Neuronal stem cell (in vitro differentiated cells): ENCODE data around the gene TGFB2.

ENCODE experiments used
- DNase-seq: peaks from one replicate; pipeline ENCODE4 v3.0.0-alpha.2; 2013; ENCODE audit warnings: low spot score
- H2AFZ ChIP-seq: one replicate; pipeline ENCODE4 v1.6.1; 2013; ENCODE audit warnings: mild to moderate bottlenecking, low read length, inconsistent platforms
- H2AK5ac ChIP-seq: 2 replicates; pipeline ENCODE4 v1.6.1; 2013; ENCODE audit warnings: low read depth, mild to moderate bottlenecking, inconsistent platforms, low read length, moderate library complexity, mixed read lengths
- H2BK120ac ChIP-seq: 2 replicates; pipeline ENCODE4 v1.6.1; 2013; ENCODE audit warnings: low read depth, mild to moderate bottlenecking, inconsistent platforms, low read length, moderate library complexity, mixed read lengths
- H2BK12ac ChIP-seq: one replicate; pipeline ENCODE4 v1.6.1; 2013; ENCODE audit warnings: low read length, inconsistent platforms
- H2BK15ac ChIP-seq: 2 replicates; pipeline ENCODE4 v1.6.1; 2013; ENCODE audit warnings: mild to moderate bottlenecking, low read length, inconsistent platforms, mixed read lengths
- H2BK5ac ChIP-seq: one replicate; pipeline ENCODE4 v1.6.1; 2013; ENCODE audit warnings: inconsistent platforms, mild to moderate bottlenecking, low read length, moderate library complexity
- H3K14ac ChIP-seq: one replicate; pipeline ENCODE4 v1.6.1; 2013; ENCODE audit warnings: low read length, inconsistent platforms
- H3K18ac ChIP-seq: 2 replicates; pipeline ENCODE4 v1.6.1; 2013; ENCODE audit warnings: low read length, inconsistent platforms
- H3K23ac ChIP-seq: 2 replicates; pipeline ENCODE4 v1.6.1; 2013; ENCODE audit warnings: low read depth, mild to moderate bottlenecking, mixed read lengths, low read length, inconsistent platforms; ENCODE audit not compliant: poor library complexity
- H3K27ac ChIP-seq: replicated peaks from 3 replicates; pipeline ENCODE4 v1.5.1; 2013; ENCODE audit warnings: low read length, inconsistent platforms
- H3K27me3 ChIP-seq, 3 experiments: 2 replicates each; pipeline ENCODE4 v1.6.1; 2013; ENCODE audit warnings: low read length in 3 of 3, mild to moderate bottlenecking in 2 of 3, inconsistent platforms in 1 of 3, low read depth in 1 of 3, mixed read lengths in 1 of 3, moderate library complexity in 1 of 3; ENCODE audit not compliant: control insufficient read depth in 3 of 3, insufficient read depth in 3 of 3
- H3K36me3 ChIP-seq, 2 donors: replicated peaks in 1 of 2; 2 replicates each; pipeline ENCODE4 v1.6.1; 2013; ENCODE audit warnings: low read length in 2 of 2; ENCODE audit not compliant: control insufficient read depth in 2 of 2, insufficient read depth in 2 of 2
- H3K4ac ChIP-seq: 2 replicates; pipeline ENCODE4 v1.6.1; 2013; ENCODE audit warnings: inconsistent platforms, mild to moderate bottlenecking, low read length, moderate library complexity
- H3K4me1 ChIP-seq, 2 donors: 1 replicate in 1 of 2; 2 replicates in 1 of 2; pipeline ENCODE4 v1.6.1; 2013; ENCODE audit warnings: low read length in 2 of 2, low read depth in 1 of 2; ENCODE audit not compliant: control insufficient read depth in 2 of 2, insufficient read depth in 1 of 2
- H3K4me2 ChIP-seq: one replicate; pipeline ENCODE4 v1.6.1; 2013; ENCODE audit warnings: mild to moderate bottlenecking, low read length, inconsistent platforms; ENCODE audit not compliant: insufficient read depth, poor library complexity, severe bottlenecking
- H3K4me3 ChIP-seq, 2 donors: 2 replicates each; pipeline ENCODE4 v1.5.1; 2013; ENCODE audit warnings: low read length in 2 of 2, mild to moderate bottlenecking in 2 of 2, inconsistent platforms in 1 of 2, moderate library complexity in 1 of 2
- H3K79me1 ChIP-seq: one replicate; pipeline ENCODE4 v1.6.1; 2013; ENCODE audit warnings: low read depth, mild to moderate bottlenecking, inconsistent platforms, low read length, moderate library complexity
- H3K9ac ChIP-seq: one replicate; pipeline ENCODE4 v1.6.1; 2013; ENCODE audit warnings: mild to moderate bottlenecking, low read depth, low read length, inconsistent platforms; ENCODE audit not compliant: poor library complexity
- H3K9me3 ChIP-seq, 2 donors: replicated peaks in 1 of 2; 2 replicates each; pipeline versions ENCODE3 to v1.6.1; 2013; ENCODE audit warnings: low read length in 2 of 2, mild to moderate bottlenecking in 2 of 2, inconsistent platforms in 1 of 2, low read depth in 1 of 2, mixed read lengths in 1 of 2, moderate library complexity in 1 of 2; ENCODE audit not compliant: control insufficient read depth in 2 of 2, insufficient read depth in 1 of 2
- H4K8ac ChIP-seq: one replicate; pipeline ENCODE4 v1.6.1; 2013; ENCODE audit warnings: low read depth, mild to moderate bottlenecking, inconsistent platforms, low read length, moderate library complexity
- H4K91ac ChIP-seq: one replicate; pipeline ENCODE4 v1.6.1; 2013; ENCODE audit warnings: low read length, low read depth, mild to moderate bottlenecking, inconsistent platforms; ENCODE audit not compliant: poor library complexity
- WGBS, 2 donors: extraction: QIAGEN DNeasy Blood & Tissue Kit; methylation state at CpG; one replicate each; pipeline ENCODE4 v1.1.7; 2013; ENCODE audit warnings: missing lambda C conversion rate in 2 of 2, mixed read lengths in 1 of 2; ENCODE audit not compliant: insufficient read length in 2 of 2, insufficient replicate concordance in 1 of 2; ENCODE audit errors: extremely low coverage in 2 of 2; 5-methylcytosine and 5-hydroxymethylcytosine counted together

TGFB2 gene

GRCh38 chr1:218478336-218478735, 133.2 kb downstream of the TGFB2 start:
- no peak overlapping the region for H2AFZ ChIP-seq
- no peak overlapping the region for H2BK15ac ChIP-seq
- H3K23ac ChIP-seq: no peak overlapping the region
- no peak for DNase-seq
- H3K9ac ChIP-seq: no peak overlapping the region
- H3K14ac ChIP-seq: no peak overlapping the region
- H3K4me1 ChIP-seq: peaks cover 0 to 2% of the 10 kb centered on the region in 2 donors
- no peaks in the 10 kb centered on the region for H3K27me3 ChIP-seq
- H3K79me1 ChIP-seq: no peaks in the 10 kb centered on the region
- H3K4ac ChIP-seq: no peak overlapping the region
- no peak overlapping the region for H2AK5ac ChIP-seq
- H3K4me2 ChIP-seq: no peak overlapping the region
- peaks cover 0 to 5% of the 10 kb centered on the region in 2 donors for H3K9me3 ChIP-seq
- no peak overlapping the region for H2BK120ac ChIP-seq
- no peak overlapping the region for H2BK5ac ChIP-seq
- no peak overlapping the region for H4K91ac ChIP-seq
- H3K4me3 ChIP-seq: no peak overlapping the region
- no peak overlapping the region for H4K8ac ChIP-seq
- H2BK12ac ChIP-seq: no peak overlapping the region
- H3K18ac ChIP-seq: no peak overlapping the region
- no CpG with 5 or more reads among the region's 4 CpGs for WGBS, 2 donors
- H3K27ac ChIP-seq: no peak overlapping the region
- no peaks in the 10 kb centered on the region for H3K36me3 ChIP-seq

- no CpG with 5 or more reads among the region's 1 CpG for WGBS, 2 donors
- Histone ChIP-seq H3K4me1 (peaks cover 0 to 2% of the 10 kb centered on the region in 2 donors), H3K4ac (no peak overlapping the region), H3K23ac (no peak overlapping the region), H3K14ac (no peak overlapping the region), H3K27me3 (no peaks in the 10 kb centered on the region), H2BK120ac (no peak overlapping the region), H3K27ac (no peak overlapping the region), H3K9ac (no peak overlapping the region), H3K4me2 (no peak overlapping the region), H3K79me1 (no peaks in the 10 kb centered on the region), H2BK15ac (no peak overlapping the region), H3K18ac (no peak overlapping the region), H3K9me3 (peaks cover 0 to 5% of the 10 kb centered on the region in 2 donors), H3K36me3 (no peaks in the 10 kb centered on the region), H4K8ac (no peak overlapping the region), H2BK5ac (no peak overlapping the region), H2AK5ac (no peak overlapping the region), H3K4me3 (no peak overlapping the region), H2BK12ac (no peak overlapping the region), H2AFZ (peak overlapping the region; percentile 57), H4K91ac (no peak overlapping the region)
- no peak for DNase-seq
These were observed 134.4 kb downstream of the TGFB2 start for GRCh38 chr1:218479436-218480115.

- Histone ChIP-seq H3K27me3 (no peaks in the 10 kb centered on the region), H3K4ac (no peak overlapping the region), H3K9me3 (peaks cover 0 to 5% of the 10 kb centered on the region in 2 donors), H3K4me2 (no peak overlapping the region), H4K8ac (no peak overlapping the region), H3K14ac (no peak overlapping the region), H3K23ac (no peak overlapping the region), H2AFZ (peak overlapping the region; percentile 57), H3K18ac (no peak overlapping the region), H2BK120ac (no peak overlapping the region), H3K27ac (no peak overlapping the region), H3K4me1 (no peaks in the 10 kb centered on the region), H3K9ac (no peak overlapping the region), H4K91ac (no peak overlapping the region), H2BK15ac (no peak overlapping the region), H2AK5ac (no peak overlapping the region), H3K36me3 (no peaks in the 10 kb centered on the region), H3K4me3 (no peak overlapping the region), H2BK5ac (no peak overlapping the region), H2BK12ac (no peak overlapping the region), H3K79me1 (no peaks in the 10 kb centered on the region)
- no CpG with 5 or more reads among the region's 3 CpGs for WGBS, 2 donors
- no peak for DNase-seq
These were observed 135.0 kb downstream of the TGFB2 start for GRCh38 chr1:218480137-218480536.

- no peak overlapping the region for H3K4me3 ChIP-seq
- H4K91ac ChIP-seq: no peak overlapping the region
- WGBS, 2 donors: no CpG with 5 or more reads among the region's 1 CpG
- H3K4me2 ChIP-seq: no peak overlapping the region
- no peaks in the 10 kb centered on the region for H3K36me3 ChIP-seq
- no peaks in the 10 kb centered on the region for H3K79me1 ChIP-seq
- DNase-seq: no peak
- H3K4ac ChIP-seq: no peak overlapping the region
- H3K14ac ChIP-seq: no peak overlapping the region
- H3K9ac ChIP-seq: no peak overlapping the region
- no peak overlapping the region for H4K8ac ChIP-seq
- no peak overlapping the region for H2AK5ac ChIP-seq
- no peak overlapping the region for H2BK5ac ChIP-seq
- no peaks in the 10 kb centered on the region for H3K27me3 ChIP-seq
- peaks cover 0 to 5% of the 10 kb centered on the region in 2 donors for H3K9me3 ChIP-seq
- no peak overlapping the region for H2BK120ac ChIP-seq
- no peak overlapping the region for H3K23ac ChIP-seq
- no peak overlapping the region for H2BK12ac ChIP-seq
- no peaks in the 10 kb centered on the region for H3K4me1 ChIP-seq
- no peak overlapping the region for H3K27ac ChIP-seq
- H3K18ac ChIP-seq: no peak overlapping the region
- H2BK15ac ChIP-seq: no peak overlapping the region
- no peak overlapping the region for H2AFZ ChIP-seq
These were observed 135.5 kb downstream of the TGFB2 start for GRCh38 chr1:218480588-218481099.
